ENCODE results near the gene EXD3.
"Not testable (repeated sequence)": the region's sequence is repeated elsewhere in the genome, so short reads cannot be mapped to it uniquely, and the experiment has no call there.

Gene EXD3

DNA sequence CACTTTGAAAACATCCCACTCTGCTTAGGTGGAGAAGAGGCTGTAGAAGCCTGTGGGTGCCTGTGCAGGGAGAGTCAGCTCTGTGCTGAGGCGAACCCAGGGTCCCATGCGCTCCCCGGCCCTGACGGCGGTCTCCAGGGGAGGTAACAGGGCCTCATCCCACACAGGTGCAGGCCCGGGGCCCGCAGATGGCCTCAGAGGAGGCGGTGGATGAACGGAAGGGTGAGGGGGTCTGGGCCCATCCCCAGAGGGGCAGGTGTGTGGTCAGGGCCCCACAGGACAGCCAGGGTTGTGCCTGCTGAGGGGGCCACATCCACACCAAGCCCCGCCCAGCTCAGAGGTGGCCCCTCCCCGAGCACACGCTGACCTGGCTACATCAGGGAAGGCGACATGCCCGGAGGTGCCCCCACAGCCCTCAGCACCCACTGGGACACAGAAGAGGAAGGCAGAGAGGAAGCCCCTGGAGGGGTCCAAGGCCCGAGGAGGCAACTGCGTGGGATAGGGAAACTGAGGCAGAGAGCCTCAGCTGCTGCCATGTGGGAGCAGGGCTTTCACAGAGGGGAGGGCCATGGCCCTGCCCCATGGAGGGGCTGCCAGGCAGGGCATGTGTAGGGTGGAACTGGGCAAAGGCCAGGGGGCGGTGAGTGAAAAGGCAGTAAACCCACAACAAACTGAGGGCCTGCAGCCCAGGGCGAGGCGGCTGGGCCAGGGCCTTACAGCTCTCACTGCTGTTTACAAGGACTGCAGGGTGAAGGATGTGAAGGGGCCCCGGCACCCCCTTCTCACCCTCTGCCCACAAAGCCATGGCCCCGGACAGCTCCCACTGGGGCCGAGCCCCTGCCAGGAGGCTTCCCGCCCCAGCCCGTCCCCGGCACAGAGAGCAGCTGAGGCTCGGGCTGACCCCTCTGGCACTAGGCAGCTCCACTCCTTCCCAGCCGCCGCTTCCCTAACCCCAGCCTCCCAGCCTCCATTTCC lies 29.5 kb downstream of the EXD3 start:
- no peak for DNase-seq (ENCODE audit: low spot score)

- no peak for DNase-seq (ENCODE audit: low spot score)
These were observed 30.5 kb downstream of the EXD3 start for GRCh38 chr9:137392232-137393007.

- DNase-seq (ENCODE audit: low spot score), result no peak
These were observed 31.6 kb downstream of the EXD3 start for GRCh38 chr9:137391411-137391754.

- no peak for DNase-seq (ENCODE audit: low spot score)
These were observed 32.2 kb downstream of the EXD3 start for GRCh38 chr9:137390553-137391410.

GRCh38 chr9:137389428-137389746 lies 33.6 kb downstream of the EXD3 start:
- no peak for DNase-seq (ENCODE audit: low spot score)

- DNase-seq (ENCODE audit: low spot score), result no peak
These were observed 34.2 kb downstream of the EXD3 start for GRCh38 chr9:137388589-137389427.

GRCh38 chr9:137387891-137388560 lies 34.9 kb downstream of the EXD3 start:
- DNase-seq (ENCODE audit: low spot score), result no peak

GRCh38 chr9:137387114-137387890 lies 35.7 kb downstream of the EXD3 start:
- DNase-seq (ENCODE audit: low spot score), result no peak

GRCh38 chr9:137386507-137387113 lies 36.4 kb downstream of the EXD3 start:
- not testable (repeated sequence) for DNase-seq (ENCODE audit: low spot score)

- no peak for DNase-seq (ENCODE audit: low spot score)
These were observed 37.8 kb downstream of the EXD3 start for GRCh38 chr9:137385061-137385655.

DNA sequence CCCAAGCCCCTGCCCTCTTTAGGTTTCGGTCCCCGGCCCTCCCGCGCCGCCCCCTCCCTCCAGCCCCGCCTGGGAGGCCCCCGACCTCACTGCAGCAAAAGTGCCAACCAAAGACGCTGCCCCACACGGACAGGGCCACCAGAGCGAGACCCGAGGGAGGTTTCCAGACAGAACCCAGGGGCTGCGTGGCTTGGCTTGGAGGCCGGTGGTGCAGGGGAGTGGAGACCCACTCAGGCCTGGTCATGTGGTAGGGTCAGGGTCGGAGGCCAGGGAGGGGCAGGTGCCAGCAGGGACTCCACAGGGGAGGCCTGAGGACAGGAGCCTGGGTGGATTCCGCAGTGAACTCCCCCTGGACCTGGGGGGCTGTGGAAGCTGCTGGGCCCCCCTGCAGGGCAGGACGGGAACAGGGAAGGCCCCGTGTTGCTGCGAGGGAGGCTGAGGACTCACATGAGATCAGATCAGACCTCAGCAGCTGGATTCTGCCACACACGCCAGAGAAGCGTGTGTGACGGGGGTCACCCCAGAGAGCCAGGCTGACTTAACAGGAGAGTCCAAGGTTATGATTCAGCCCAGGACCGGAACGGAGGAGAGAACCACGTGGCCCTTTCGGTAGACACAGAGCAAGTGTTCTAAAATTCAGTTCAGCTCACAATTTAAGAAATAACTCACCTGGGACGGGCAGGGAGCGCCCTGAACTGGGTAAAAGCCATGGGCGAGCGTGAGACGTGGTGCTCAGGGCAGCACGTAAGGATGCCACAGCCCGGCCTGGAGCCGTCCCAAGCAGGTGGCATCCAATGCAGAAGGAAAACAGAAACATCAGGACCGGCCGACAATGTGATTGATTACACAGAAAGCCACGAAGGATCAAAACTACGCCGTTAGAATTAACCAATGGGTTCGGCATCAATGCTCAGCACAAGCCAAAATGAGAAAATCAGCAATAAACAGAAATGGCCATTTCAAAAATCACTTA lies 38.9 kb downstream of the EXD3 start:
- DNase-seq (ENCODE audit: low spot score), result no peak

- no peak for DNase-seq (ENCODE audit: low spot score)
These were observed 39.7 kb downstream of the EXD3 start for GRCh38 chr9:137383081-137383783.

- DNase-seq (ENCODE audit: low spot score), result no peak
These were observed 40.4 kb downstream of the EXD3 start for GRCh38 chr9:137382444-137383080.

DNA sequence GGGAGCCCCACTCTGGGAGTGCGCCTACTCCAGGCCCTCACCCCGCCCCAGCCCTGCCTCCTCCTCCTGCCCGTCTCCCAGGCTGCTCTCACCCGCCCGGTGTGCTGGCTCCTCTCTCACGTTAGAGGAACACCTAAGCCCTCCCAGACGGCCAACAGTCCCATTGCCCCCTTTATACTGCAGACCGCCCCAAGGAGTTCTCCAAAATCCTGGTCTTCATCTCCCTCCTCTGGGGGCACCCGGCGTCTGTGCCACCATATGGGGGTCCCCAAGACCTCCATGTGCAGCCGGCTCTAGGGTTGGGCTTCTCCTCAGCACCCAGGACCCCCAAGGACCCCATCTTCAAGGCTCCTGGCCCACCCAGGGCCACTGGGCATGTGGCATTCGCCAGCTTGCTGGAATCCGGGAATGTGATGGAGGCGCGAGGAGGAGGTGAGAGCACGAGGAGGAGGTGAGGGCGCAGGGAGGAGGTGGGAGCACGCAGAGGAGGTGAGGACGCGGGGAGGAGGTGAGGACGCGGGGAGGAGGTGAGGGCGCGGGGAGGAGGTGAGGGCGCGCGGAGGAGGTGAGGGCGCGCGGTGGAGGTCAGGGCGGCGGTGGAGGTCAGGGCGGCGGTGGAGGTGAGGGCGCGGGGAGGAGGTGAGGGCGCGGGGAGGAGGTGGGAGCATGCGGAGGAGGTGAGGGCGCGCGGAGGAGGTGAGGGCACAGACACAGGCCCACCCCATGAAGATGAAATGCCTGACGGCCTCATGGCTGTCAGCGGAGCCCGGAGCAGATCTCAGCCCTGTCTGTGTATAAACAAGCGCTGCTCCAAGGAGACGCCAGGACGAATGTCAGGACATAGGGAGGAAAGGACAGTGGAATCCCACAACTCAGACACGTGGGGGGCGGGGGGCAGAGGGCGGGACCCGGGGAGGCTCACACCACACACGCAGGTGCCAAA lies 41.2 kb downstream of the EXD3 start:
- DNase-seq (ENCODE audit: low spot score), result no peak

DNA sequence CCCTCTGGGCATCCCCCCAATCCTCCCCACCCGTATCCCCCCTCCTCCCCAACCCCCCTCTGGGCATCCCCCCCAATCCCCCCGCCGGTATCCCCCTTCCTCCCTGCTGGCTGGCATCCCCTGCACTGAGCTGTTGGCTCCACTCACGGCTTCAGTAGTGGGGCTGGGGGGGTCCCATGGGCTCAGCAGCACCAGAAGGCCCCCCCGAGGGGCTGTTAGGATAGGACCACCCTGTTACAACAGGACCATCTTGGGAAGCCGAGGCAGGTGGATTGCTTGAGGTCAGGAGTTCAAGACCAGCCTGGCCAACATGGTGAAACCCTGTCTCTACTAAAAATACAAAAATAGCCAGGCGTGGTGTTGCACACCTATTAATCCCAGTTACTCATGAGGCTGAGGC lies 42.4 kb downstream of the EXD3 start:
- DNase-seq (ENCODE audit: low spot score), result no peak

GRCh38 chr9:137380171-137380570 lies 42.8 kb downstream of the EXD3 start:
- no peak for DNase-seq (ENCODE audit: low spot score)

Measured in D341Med (cell line).